MCF 10A (cell line): ENCODE results near the gene PDZK1. TPM values are rescaled to one million over a fixed set of nuclear protein-coding genes. Genes with fewer than 3 reads are reported as not detected.
A peak's percentile ranks its signal among the peaks of the same experiment; 100 is the strongest.

Experiments used
- BruUV-seq: library from RNA; stranded (reverse); fragments of 400-500 nt; replicated peaks from 2 replicates; lab custom pipeline; 2021; lab: Mats Ljungman, UMichigan
- CTCF ChIA-PET: fragments of 300-600 bp; sonication (Branson Sonifier 250); formaldehyde crosslinking; extraction: SDS; loops from one replicate; lab custom pipeline; 2021; ENCODE audit warnings: antibody characterized with exemption, inconsistent platforms; lab: Yijun Ruan, JAX
- POLR2A ChIA-PET: fragments of 300-600, 350-650 bp; sonication (Branson Sonifier 250); formaldehyde crosslinking; extraction: SDS; loops from one replicate; lab custom pipeline; 2020; ENCODE audit warnings: antibody characterized with exemption, inconsistent platforms; lab: Yijun Ruan, JAX
- DNase-seq: peaks from one replicate; pipeline ENCODE4 v3.0.0-alpha.2; 2018; ENCODE audit not compliant: unreplicated experiment
- H3K27ac Mint-ChIP-seq: one replicate; pipeline ENCODE4 v1.8.0; 2022; ENCODE audit warnings: mild to moderate bottlenecking, low read depth, mixed read lengths; ENCODE audit not compliant: unreplicated experiment
- H3K27me3 Mint-ChIP-seq: one replicate; pipeline ENCODE4 v1.8.0; 2022; ENCODE audit warnings: mixed read lengths; ENCODE audit not compliant: insufficient read depth, unreplicated experiment
- H3K36me3 Mint-ChIP-seq: one replicate; pipeline ENCODE4 v1.8.0; 2022; ENCODE audit warnings: mild to moderate bottlenecking, moderate library complexity, mixed read lengths; ENCODE audit not compliant: insufficient read depth, unreplicated experiment
- H3K4me1 Mint-ChIP-seq: one replicate; pipeline ENCODE4 v1.8.0; 2022; ENCODE audit warnings: mixed read lengths; ENCODE audit not compliant: insufficient read depth, unreplicated experiment
- H3K4me3 Mint-ChIP-seq: one replicate; pipeline ENCODE4 v1.8.0; 2022; ENCODE audit warnings: mild to moderate bottlenecking, moderate library complexity, mixed read lengths; ENCODE audit not compliant: unreplicated experiment
- H3K9me3 Mint-ChIP-seq: one replicate; pipeline ENCODE4 v1.8.0; 2022; ENCODE audit warnings: mixed read lengths; ENCODE audit not compliant: unreplicated experiment
- intact Hi-C: fragments of 100-400 bp; cut with micrococcal nuclease; formaldehyde crosslinking; loops from 2 replicates; pipeline ENCODE4 v1.14.1; 2022
- total RNA-seq: library from RNA; stranded (reverse); gene quantifications from 2 replicates; pipeline ENCODE4 v1.2.3, GENCODE V29; 2022
- TF ChIP-seq, protein P1 (sequence below): fragments of 200-600 bp; IDR thresholded peaks from one replicate; pipeline ENCODE4 v1.8.0; 2022; ENCODE audit warnings: antibody characterized with exemption, mild to moderate bottlenecking; ENCODE audit not compliant: unreplicated experiment

PDZK1 gene
- total RNA-seq, 1 experiment from 2014 or later, result 0.61 TPM

DNA sequence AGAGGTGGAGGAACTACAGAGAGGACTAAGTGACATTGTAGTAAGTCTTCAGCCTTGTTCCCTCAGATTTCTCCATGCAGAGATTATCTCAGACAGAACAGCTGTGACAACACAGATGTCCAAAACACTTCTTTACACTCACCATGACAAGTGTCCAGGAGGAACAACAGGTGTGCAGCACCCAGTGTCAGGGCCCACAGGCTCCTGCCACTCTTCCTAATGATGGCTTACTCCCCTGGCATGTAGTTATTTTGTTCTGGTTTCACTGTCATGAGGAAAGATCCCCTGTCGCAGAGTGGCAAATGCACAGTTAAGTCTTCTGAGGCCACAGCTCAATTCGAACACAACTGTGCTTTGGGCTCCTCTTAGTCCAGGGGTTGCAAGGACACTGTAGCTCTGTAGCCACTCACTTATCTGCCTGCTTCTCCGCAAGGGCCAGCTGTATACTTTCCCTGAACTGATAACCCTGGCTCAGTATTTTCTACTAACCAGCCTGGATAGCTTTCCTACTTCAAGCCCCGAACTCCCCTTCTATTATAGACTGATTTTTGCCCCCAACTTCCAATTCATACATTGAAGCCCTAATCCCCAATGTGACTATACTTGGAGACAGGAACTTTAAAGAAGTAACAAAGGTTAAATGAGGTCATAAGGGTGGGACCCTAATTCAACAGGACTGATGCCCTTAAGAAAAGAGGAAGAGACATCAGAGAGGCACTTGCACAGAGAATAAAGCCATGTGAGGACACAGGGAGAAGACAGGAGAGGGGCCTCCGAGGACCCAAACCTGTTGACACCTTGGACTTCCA lies 11.1 kb downstream of the PDZK1 start:
- ChIA-PET CTCF (interaction anchor here (0.7 kb wide), 1 partner anchor 85 kb away, joined by 3 read pairs; no protein-coding TSS in a partner anchor), POLR2A (no interaction called here)
- no peak for DNase-seq
- Mint-ChIP-seq H3K4me1 (peaks cover 4% of the 10 kb centered on the region), H3K27ac (no peak overlapping the region), H3K27me3 (no peaks in the 10 kb centered on the region), H3K4me3 (no peak overlapping the region), H3K9me3 (no peaks in the 10 kb centered on the region), H3K36me3 (no peaks in the 10 kb centered on the region)
- TF ChIP-seq, protein P1, sequence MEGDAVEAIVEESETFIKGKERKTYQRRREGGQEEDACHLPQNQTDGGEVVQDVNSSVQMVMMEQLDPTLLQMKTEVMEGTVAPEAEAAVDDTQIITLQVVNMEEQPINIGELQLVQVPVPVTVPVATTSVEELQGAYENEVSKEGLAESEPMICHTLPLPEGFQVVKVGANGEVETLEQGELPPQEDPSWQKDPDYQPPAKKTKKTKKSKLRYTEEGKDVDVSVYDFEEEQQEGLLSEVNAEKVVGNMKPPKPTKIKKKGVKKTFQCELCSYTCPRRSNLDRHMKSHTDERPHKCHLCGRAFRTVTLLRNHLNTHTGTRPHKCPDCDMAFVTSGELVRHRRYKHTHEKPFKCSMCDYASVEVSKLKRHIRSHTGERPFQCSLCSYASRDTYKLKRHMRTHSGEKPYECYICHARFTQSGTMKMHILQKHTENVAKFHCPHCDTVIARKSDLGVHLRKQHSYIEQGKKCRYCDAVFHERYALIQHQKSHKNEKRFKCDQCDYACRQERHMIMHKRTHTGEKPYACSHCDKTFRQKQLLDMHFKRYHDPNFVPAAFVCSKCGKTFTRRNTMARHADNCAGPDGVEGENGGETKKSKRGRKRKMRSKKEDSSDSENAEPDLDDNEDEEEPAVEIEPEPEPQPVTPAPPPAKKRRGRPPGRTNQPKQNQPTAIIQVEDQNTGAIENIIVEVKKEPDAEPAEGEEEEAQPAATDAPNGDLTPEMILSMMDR, result no peak
- BruUV-seq, result no TSS peak
- intact Hi-C loops, result no loop called here

DNA sequence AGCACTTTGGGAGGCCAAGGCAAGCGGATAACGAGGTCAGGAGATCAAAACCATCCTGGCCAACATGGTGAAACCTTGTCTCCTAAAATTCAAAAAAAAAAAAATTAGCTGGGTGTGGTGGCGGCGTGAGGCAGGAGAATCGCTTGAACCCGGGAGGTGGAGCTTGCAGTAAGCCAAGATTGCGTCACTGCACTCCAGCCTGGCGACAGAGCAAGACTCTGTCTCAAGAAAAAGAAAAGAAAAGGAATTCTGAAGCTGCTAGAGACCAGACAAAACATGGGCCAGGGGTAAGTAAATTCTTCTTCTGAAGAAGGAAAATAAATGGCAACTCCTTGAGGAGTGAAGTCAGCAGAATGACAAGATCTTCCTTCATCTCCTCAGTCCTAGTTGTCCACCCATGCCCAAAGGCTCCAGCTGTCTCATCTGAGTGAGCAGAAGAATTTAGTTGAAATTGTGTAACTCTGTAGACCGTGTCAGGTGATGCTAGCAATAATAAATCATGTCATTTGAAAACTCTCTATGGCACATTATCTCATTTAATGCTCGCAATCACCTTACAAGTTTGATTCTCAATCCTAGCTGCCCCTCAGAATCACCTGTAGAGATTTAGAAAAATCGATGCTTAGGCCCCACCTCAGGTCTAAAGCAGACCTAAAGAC lies 14.3 kb downstream of the PDZK1 start:
- peak; percentile 25 for DNase-seq
- H3K4me3 Mint-ChIP-seq, result no peak overlapping the region
- no peaks in the 10 kb centered on the region for H3K27me3 Mint-ChIP-seq
- no peaks in the 10 kb centered on the region for H3K9me3 Mint-ChIP-seq
- ChIA-PET POLR2A (interaction anchor here (1.3 to 3.3 kb wide), 2 partner anchors 10 to 13 kb away, joined by 3 to 11 read pairs; partner anchors contain the start of gene PDZK1), CTCF (interaction anchor here (0.6 to 1.1 kb wide), 2 partner anchors 12 to 28 kb away, joined by 3 to 6 read pairs; no protein-coding TSS in a partner anchor)
- no peaks in the 10 kb centered on the region for H3K36me3 Mint-ChIP-seq
- intact Hi-C loops, result no loop called here
- H3K27ac Mint-ChIP-seq, result no peak overlapping the region
- H3K4me1 Mint-ChIP-seq, result peaks cover 21% of the 10 kb centered on the region
- TF ChIP-seq, protein P1, result no peak
- no TSS peak for BruUV-seq

DNA sequence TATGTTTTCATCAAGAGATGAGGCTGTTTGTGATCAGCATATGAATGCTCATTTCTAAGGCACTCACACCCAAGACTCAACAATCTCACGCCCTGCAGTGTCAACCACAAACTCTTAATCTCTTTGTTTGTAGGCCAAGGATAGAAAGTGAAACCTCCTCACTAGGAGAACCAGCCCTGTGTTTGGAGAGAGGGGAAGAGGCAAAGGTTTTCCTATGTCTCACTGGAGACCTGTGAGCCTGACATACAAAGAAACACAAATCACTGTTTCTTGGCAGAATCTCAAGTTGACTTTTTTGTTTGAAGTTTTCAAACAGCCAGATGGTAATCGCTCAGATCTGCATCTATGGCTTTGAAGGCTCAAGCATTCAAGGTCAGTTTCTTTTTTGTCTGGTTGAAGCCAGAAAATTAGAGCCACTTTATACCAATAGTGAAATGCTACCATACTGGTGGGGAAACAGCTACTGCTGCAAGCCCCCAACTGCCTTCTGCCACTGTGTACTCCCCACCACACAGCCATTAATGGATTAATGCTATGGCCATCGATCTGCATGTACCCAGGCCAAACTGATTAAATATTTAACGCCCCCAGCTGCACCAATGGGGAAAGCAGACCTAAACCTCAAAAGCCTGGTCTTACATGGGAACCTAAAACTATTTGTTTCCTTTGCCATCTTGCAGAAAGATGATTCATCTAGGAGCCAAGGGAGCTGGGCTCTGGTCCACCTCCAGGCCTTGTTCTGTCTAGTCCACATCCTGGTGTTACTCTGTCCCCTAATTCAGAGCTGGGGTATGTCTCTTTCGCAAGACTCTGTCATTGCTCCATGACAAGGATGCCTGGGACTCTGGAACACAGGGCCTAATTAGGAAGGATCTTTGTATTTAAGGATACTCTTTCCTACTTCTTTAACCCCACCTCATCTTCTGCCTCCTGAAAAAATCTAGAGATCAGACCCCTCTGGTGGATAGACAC lies 16.3 kb downstream of the PDZK1 start:
- POLR2A ChIA-PET, result interaction anchor here (0.6 to 3.3 kb wide), 3 partner anchors 8 to 94 kb away, joined by 3 to 11 read pairs (median 6); partner anchors contain the start of gene PDZK1
- TF ChIP-seq, protein P1, result no peak
- peak overlapping the region; percentile 44 for H3K27ac Mint-ChIP-seq
- DNase-seq, result peak; percentile 84
- no TSS peak for BruUV-seq
- H3K4me1 Mint-ChIP-seq, result peaks cover 21% of the 10 kb centered on the region
- H3K9me3 Mint-ChIP-seq, result no peaks in the 10 kb centered on the region
- H3K36me3 Mint-ChIP-seq, result peaks cover 6% of the 10 kb centered on the region
- H3K27me3 Mint-ChIP-seq, result no peaks in the 10 kb centered on the region
- CTCF ChIA-PET, result interaction anchor here (0.6 to 1.2 kb wide), 4 partner anchors 13 to 347 kb away, joined by 3 to 5 read pairs (median 4); no protein-coding TSS in a partner anchor
- intact Hi-C loops, result no loop called here
- no peak overlapping the region for H3K4me3 Mint-ChIP-seq
